Left cardiac atrium (tissue), 4 donors: Measurements from ENCODE around the gene KRTAP29-1. TPM values are rescaled to one million over a fixed set of nuclear protein-coding genes. Genes with fewer than 3 reads are reported as not detected.
A peak's percentile ranks its signal among the peaks of the same experiment; 100 is the strongest.
"Not testable (repeated sequence)": the region's sequence is repeated elsewhere in the genome, so short reads cannot be mapped to it uniquely, and the experiment has no call there.

ENCODE experiments used
- ATAC-seq, 2 donors: fragments of 200-7000 bp; cut with Tn5 transposase; one replicate each; pipeline ENCODE4 v1.9.1; 2020; ENCODE audit warnings: mild to moderate bottlenecking in 2 of 2, moderate library complexity in 2 of 2
- DNase-seq: peaks from one replicate; pipeline ENCODE4 v3.0.0-alpha.2; 2020
- intact Hi-C, 2 donors: fragments of 100-400 bp; cut with DNase I; formaldehyde crosslinking; loops; one replicate each; pipeline versions ENCODE4 v1.14.1 to v1.15.1; 2022 to 2023
- long read RNA-seq: library from polyadenylated mRNA; unstranded; transcript quantifications from one replicate; pipeline ENCODE4 v2.0.0, GENCODE V29; 2021
- total RNA-seq, 2 donors: library from RNA; stranded (reverse); fragmentation: NEBNext Ultra II Directional; extraction: Animal tissue kit (Norgen Biotek cat#: 25700); gene quantifications; one replicate each; pipeline ENCODE4 v1.2.1, GENCODE V29; 2021
- donor health status: DM: no; HTN: yes; CAD: no.
- donor health status: DM: no; HTN: yes; CAD: no; lungs with severe emphysema.
- donor health status: DM: yes; HTN: yes; CAD: no.
- donor health status: Dilated cardiomyopathy.

KRTAP29-1 gene
- not detected for total RNA-seq
- long read RNA-seq = 0 reads

DNA sequence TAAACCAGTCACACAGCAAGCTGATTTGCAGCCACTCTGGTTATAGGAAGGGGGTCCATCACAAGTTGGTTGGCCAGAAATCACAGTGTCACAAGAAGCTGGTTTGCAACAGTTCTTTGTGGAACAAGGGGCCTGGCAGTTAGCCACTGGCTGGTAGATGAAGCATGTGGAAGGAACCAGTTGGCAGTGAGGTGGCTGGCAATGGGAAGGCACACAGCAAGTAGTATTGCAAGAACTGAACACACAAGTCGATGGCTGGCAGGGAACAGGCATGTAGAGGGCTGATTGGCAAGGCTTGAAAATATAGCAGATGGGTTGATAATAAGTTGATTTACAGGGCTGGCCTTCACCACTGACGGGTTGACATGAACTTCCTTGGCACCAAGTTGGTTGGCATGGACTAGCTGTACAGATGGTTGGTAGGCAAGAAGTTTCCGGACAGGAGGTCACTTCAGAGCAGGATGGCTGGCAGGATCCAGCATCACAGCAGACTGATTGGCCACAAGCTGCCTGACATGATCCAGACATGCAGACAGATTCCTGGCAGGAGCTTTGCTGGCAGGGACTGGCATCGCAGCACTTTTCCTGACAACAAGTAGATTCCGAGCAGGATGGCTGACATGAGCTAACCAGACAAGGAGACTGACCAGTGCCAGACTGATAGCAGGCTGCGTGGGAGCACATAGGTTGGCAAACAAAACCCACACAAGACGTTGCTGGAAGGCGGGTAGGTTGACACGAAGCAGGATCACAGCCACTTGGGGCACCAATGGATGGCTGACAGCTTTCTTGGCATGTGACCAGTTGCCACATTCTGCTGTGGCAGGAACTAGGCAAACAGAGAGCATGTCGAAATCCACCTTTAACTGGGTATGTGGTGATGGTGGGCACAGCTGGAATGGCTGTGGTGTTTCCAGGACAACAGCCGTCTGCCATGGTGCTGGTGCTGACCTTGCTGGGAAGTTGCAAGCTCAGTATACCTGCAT, at the start of gene KRTAP29-1:
Gene KRTAP29-1, minus strand, starts transcription at position 936 of the 986 bp plus-strand sequence. Its CDS starts 0 bp downstream, at position 936.
- intact Hi-C loops = no loop called here
- peak; percentile 87 to 95 for ATAC-seq
- DNase-seq = peak; percentile 44

- DNase-seq = no peak
Observed at GRCh38 chr17:41351177-41351576, 48.5 kb upstream of the KRTAP29-1 start.

DNA sequence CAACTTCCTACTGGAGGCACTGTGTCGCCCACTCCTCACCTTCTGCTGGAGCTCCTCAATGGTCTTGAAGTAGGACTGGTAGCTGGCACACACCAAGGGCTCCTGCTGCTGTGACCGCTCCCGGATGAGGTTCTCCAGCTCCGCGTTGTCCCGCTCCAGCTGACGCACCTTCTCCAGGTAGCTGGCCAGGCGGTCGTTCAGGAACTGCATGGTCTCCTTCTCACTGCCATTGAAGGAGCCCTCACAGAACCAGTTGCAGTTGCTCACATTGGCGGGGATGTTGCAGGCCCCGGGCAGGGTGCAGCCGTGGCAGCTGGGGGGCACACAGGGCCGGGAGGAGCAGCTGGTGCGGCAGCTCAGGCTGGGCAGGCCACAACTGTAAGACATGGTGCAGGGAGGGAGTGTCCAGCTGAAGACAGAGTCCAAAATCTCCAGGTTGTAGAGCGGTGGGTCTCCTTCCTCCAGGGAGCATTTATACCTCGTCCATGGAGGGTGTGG, 47.8 kb upstream of the KRTAP29-1 start, which contains the start of gene KRT33A:
Gene KRT33A, minus strand, starts transcription at position 448 of the 498 bp plus-strand sequence. Its CDS starts 61 bp downstream, at position 387.
- intact Hi-C loops, DNase-seq, ATAC-seq: not testable (repeated sequence)

More at GRCh38 chr17:41351177-41351576, 48.5 kb upstream of the KRTAP29-1 start:
- intact Hi-C loops = no loop called here
- ATAC-seq = no peak

DNA sequence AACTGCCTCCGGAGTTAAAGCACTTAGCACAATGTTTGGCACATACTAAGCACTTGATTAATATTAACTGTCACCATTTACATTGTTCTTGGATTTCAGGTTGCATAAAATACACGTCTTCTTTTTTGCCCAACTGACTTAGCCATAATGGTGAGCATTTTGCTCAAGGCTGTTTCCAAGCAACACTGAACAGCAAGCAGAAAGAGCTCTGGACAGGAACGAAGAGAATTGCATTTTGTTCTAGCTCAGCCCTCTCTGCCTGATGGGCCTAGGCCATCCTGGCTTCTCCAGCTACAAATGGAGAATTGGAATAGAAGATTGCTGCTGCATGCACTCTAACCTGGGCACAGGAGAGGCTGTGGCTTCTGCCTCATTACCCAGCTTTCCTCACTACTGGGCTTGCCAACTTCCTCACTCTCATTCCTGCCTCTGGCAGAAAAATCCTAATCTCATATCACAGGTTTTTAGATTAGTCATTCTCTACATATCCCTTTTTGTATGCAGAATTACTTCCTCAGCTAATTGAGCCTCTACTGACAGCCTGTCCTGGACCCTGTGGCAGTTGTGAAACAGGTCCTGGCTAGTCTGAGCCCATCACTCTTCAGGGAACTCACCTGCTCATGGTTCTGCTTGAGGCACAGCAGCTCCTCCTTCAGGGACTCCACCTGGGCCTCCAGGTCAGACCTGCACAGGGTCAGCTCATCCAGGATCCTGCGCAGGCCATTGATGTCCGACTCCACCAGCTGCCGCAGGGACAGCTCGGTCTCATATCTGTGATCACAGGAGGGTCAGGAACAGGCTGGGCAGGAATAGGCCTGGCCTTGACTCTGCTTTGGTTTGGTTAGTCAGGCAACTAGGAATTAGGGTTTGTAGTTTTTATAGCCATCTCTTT, 45.5 kb upstream of the KRTAP29-1 start:
- DNase-seq = no peak
- no peak for ATAC-seq
- intact Hi-C loops = no loop called here

GRCh38 chr17:41346421-41346820, 43.8 kb upstream of the KRTAP29-1 start:
- not testable (repeated sequence) for ATAC-seq, DNase-seq

GRCh38 chr17:41345992-41346391, 43.3 kb upstream of the KRTAP29-1 start:
- intact Hi-C loops = no loop called here
- no peak for ATAC-seq
- DNase-seq = no peak

More at GRCh38 chr17:41346421-41346820, 43.8 kb upstream of the KRTAP29-1 start:
- intact Hi-C loops = not testable (repeated sequence)

GRCh38 chr17:41343029-41343428, 40.4 kb upstream of the KRTAP29-1 start:
- no peak for ATAC-seq
- DNase-seq = no peak
- intact Hi-C loops = no loop called here

DNA sequence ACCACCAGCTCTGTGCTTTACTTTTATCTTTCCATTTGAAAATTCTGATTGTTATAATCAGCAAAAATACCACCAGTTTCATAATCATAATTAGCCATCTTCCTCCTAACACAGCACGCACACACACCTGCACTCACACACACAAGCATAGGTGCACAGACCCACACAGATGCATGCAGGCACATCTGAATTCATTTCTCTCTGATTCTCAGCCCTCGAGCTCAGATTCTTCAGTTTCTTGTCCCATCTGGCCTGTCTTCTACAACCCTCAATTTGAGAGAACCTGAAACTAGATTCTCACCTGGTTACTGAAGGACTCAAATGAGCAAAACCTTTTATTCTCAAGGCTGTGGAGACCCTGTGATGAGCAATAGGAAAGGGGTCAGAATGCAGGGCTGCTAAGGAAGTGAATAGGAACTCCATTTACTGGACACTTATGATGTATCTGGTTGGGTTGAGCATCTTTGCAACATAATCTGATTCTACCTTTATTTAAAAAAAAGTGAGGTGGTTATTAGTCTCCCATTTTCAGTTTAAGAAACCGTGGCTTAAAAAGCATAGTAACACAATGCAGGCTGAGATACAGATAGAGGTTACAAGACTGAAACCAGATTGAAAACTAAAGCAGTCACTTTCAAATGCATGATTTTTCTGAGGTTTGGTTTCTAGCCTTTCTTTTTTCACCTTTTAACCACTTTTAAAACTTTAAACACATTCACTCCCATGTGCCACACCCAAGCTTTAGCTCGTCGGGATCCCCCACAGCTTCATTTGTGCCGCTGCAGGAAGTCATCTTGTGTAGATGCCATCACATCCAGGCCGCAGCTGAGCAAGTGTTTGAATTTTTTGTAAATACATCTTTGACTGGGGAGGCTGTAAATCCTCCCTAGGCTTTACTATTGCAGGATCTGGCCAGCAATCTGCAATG, 38.5 kb upstream of the KRTAP29-1 start:
- DNase-seq (no peak), ATAC-seq (no peak)
- intact Hi-C loops = no loop called here

DNA sequence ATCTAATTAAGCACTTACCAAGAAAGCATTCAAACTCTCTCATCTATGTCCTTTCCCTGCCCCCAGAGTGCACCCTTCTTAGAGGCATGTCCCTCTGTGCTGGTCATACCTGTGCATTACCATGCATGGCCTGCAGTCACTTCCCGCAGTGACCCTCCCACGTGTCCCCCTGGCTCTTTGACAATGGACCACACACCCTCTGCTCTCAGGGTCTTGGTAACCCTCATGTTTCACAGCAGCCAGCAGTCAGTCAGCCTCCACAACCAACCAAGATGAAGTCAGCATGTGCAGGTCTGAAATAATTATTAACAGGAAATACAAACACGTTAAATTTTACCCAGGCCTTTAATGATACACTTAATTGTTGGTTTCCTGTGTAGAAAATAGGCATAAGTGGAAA, 37.8 kb upstream of the KRTAP29-1 start:
- intact Hi-C loops = no loop called here
- DNase-seq = no peak
- no peak for ATAC-seq

DNA sequence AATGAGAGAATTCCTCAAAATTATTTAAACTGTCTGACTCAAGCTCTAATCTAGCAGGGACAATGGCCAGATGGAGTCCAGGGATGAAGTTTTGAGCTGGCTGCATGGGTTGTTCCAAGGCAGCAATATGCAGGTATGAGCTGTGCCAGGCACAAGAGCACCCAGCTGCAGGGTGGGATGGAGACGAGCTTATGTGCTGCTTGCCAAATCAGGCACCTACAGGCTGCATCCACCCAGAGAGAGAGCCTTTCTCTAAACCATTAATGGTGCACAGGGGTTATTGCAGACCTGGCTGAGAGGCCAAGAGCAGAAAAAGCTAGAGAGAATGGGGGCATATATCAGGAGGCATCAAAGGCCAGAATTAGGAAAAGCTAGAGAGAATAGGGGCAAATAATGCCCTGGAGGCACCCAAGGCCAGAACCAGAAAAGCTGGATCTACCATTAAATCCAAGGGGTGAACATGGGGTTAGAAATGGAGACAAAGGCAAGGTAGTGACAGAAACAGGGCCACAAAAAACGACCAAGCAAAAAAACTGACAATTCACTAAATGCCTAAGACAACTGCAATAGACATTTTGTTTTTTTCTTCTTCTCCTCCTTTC, 37.0 kb upstream of the KRTAP29-1 start:
- ATAC-seq (no peak), DNase-seq (no peak)
- intact Hi-C loops = no loop called here

DNA sequence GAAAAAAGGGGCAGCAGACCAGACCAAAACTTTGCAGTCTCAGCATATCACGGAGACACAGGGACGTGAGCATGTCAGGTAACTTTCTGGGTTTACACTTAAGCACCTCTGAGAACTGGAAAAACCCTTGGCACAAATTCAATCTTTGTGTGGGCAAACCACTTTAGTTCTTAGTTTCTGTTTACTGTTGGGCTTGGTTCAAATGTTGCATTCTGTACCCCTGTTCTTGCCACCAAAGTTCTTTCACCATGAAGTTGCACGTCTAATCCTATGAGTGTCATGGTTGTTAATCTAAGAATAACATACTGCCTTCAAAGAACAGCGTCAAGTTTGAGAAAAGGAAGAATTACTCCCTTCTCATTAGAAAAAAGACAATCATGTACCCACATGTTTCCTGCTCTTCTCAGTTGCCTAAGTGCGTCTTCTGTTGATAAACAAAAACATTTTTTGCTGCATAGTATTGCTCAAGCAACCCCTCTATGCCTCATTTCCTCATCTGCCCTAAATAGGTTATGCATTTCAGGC, 36.4 kb upstream of the KRTAP29-1 start:
- ATAC-seq = peak in 1 of 2 donors; percentile 38
- no peak for DNase-seq
- intact Hi-C loops = no loop called here

DNA sequence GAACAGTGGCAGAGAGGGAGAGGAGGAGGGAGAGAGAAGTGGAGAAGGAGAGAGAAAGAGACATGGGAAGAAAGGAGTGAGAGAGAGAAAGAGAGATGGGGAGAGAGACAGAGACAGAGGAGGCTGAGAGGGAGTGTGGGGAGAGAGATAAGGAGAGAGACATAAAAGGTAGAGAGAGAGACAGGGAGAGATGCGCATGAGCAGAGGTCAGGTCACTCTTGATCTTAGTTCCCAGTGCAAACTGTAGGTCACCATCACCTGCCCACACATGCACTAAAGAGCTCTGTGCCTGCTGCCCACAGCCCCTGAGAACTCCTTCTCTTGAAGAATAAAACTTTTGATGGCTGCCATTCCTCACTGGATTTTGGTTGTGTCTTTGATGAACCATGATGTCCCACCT, 33.1 kb upstream of the KRTAP29-1 start:
- no peak for DNase-seq
- intact Hi-C loops = no loop called here
- no peak for ATAC-seq

- no peak for ATAC-seq
- intact Hi-C loops = no loop called here
- DNase-seq = no peak
Observed at GRCh38 chr17:41334385-41335305, 32.0 kb upstream of the KRTAP29-1 start.

- ATAC-seq (no peak), DNase-seq (no peak)
- intact Hi-C loops = no loop called here
Observed at GRCh38 chr17:41333836-41334235, 31.2 kb upstream of the KRTAP29-1 start.

GRCh38 chr17:41333098-41333497, 30.4 kb upstream of the KRTAP29-1 start:
- intact Hi-C loops = no loop called here
- no peak for ATAC-seq
- DNase-seq = no peak

DNA sequence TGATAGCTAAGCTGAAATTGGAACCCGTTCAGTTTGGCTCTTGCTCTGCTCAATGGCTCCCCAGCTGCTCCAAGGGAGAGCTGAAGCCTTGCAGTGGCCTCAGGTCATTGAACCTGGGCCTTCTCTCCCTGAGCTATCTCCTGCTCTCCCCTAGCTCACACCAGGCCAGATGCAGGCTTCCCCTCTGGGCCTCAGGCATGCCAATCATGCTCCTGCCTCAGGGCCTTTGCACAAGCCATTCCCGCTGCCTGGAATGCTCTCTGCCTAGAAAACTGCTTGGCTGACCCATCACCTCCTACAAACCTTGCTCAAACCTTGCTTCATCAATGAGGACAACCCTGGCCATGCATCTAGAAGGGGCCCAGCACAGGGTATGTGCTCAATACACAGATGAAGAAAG, 29.6 kb upstream of the KRTAP29-1 start:
- no peak for DNase-seq

DNA sequence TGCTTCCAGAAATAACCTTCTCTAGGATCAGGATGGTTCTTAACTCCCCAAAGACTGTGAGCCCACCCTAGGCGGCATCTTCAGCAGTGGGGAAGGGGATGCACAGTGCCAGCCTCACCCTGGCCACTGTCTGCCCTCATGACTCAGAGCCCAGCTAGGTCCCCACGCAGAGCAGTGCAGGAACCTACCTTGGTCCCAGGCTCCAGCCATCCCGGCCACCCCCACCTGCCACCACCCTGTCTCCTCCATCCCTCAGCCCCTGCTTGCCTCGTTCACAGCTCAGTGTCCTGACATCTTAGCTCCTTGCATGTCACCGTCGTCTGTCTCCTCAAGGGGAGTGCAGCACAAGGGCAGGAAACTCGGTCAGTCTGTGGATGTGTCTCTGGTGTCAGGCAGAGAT, 29.0 kb upstream of the KRTAP29-1 start:
- no peak for DNase-seq
- intact Hi-C loops = no loop called here
- ATAC-seq = no peak

More for the DNA sequence above, 29.6 kb upstream of the KRTAP29-1 start:
- ATAC-seq = no peak
- intact Hi-C loops = no loop called here
